ENCODE measurements around the gene USP10. TPM values are rescaled to one million over a fixed set of nuclear protein-coding genes. Genes with fewer than 3 reads are reported as not detected.
A peak's percentile ranks its signal among the peaks of the same experiment; 100 is the strongest.

Gene USP10
- total and polyA plus RNA-seq, 3 donors from 2014 or later, result 53.6 to 108 (median 101) TPM

DNA sequence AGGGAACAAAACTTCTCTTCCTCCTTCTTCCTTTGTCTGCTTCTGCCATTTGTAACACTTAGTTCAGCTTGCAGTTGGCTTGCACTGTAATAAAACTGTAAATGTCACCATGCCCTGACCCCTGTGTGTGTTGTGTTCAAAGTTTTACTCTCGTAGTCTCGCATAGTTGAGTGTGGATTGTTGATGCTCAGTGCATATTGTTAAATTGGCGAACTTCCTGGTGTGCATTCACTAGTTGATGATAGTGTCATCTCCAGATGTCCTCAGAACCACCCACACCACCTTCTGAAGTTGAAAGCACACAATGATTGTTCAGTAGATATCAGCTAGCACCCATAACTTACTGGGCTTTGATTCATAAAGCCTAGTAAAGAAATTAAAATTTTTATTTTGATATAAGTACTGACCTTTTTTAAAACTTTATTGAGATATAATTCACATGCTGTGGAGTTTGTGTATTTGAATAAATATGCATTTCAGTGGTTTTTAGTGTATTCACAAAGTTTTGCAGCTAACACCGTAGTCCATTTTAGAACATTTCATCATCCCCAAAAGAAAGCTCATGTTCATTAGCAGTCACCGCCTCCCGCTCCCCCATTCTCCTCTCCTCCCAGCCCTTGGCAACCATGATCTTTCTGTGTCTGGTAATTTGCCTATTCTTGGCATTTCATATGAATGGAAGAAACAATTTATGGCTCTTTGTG lies 25.0 kb downstream of the USP10 start:
- Histone ChIP-seq H3K4me3 (no peak overlapping the region), H3K4me1 (peaks cover 30% of the 10 kb centered on the region), H3K9me3 (no peaks in the 10 kb centered on the region), H3K36me3 (ENCODE audit: low read depth, missing control alignments) (no peaks in the 10 kb centered on the region), H3K27ac (no peak overlapping the region), H3K27me3 (no peaks in the 10 kb centered on the region)
- WGBS, 2 donors, result 70 to 78% methylated on average over 6 of the region's 6 CpGs
- DNase-seq, result no peak
- intact Hi-C loops (cut with DNase I; ENCODE audit: low total_unique reads), result loop anchor here (5.0 to 10.0 kb wide), 2 partner anchors 100 to 217 kb away; no protein-coding TSS in a partner anchor
- TF ChIP-seq, protein P1, sequence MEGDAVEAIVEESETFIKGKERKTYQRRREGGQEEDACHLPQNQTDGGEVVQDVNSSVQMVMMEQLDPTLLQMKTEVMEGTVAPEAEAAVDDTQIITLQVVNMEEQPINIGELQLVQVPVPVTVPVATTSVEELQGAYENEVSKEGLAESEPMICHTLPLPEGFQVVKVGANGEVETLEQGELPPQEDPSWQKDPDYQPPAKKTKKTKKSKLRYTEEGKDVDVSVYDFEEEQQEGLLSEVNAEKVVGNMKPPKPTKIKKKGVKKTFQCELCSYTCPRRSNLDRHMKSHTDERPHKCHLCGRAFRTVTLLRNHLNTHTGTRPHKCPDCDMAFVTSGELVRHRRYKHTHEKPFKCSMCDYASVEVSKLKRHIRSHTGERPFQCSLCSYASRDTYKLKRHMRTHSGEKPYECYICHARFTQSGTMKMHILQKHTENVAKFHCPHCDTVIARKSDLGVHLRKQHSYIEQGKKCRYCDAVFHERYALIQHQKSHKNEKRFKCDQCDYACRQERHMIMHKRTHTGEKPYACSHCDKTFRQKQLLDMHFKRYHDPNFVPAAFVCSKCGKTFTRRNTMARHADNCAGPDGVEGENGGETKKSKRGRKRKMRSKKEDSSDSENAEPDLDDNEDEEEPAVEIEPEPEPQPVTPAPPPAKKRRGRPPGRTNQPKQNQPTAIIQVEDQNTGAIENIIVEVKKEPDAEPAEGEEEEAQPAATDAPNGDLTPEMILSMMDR (IDR thresholded peaks at IDR 0.05), result no peak
- TF ChIP-seq POLR2A (IDR thresholded peaks at IDR 0.05), result no peak

DNA sequence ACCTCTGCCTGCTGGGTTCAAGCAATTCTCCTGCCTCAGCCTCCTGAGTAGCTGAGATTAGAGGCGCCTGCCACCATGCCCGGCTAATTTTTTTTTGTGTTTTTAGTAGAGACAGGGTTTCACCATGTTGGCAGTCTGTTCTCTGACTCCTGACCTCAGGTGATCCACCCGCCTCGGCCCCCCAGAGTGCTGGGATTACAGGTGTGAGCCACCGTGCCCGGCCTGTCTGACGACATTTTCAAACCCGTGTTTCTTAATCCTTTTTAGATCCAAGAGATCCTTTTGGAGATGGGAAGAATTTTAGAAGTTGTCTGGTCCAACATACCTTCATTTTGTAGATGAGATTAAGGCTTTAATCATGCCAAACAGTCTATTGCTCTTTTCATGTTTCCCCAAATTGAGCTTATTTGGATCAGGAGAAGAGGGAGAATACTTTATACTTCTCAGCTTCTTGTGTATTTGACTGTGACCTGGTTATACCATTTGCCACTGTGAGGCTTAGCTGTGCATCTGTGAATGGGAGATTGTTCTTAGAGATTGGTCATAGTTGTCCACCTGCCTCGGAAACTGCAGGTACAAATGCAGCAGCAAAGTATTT lies 25.8 kb downstream of the USP10 start:
- H3K4me3 ChIP-seq, result no peak overlapping the region
- H3K4me1 ChIP-seq, result peaks cover 32% of the 10 kb centered on the region
- no peaks in the 10 kb centered on the region for H3K27me3 ChIP-seq
- no peak for DNase-seq
- H3K36me3 ChIP-seq (ENCODE audit: low read depth, missing control alignments), result no peaks in the 10 kb centered on the region
- no peak for TF ChIP-seq POLR2A (IDR thresholded peaks at IDR 0.05)
- TF ChIP-seq, protein P1 (IDR thresholded peaks at IDR 0.05), result no peak
- H3K27ac ChIP-seq, result no peak overlapping the region
- intact Hi-C loops (cut with DNase I; ENCODE audit: low total_unique reads), result loop anchor here (5.0 to 10.0 kb wide), 2 partner anchors 101 to 218 kb away; no protein-coding TSS in a partner anchor
- 71 to 76% methylated on average over 9 of the region's 9 CpGs for WGBS, 2 donors
- no peaks in the 10 kb centered on the region for H3K9me3 ChIP-seq

DNA sequence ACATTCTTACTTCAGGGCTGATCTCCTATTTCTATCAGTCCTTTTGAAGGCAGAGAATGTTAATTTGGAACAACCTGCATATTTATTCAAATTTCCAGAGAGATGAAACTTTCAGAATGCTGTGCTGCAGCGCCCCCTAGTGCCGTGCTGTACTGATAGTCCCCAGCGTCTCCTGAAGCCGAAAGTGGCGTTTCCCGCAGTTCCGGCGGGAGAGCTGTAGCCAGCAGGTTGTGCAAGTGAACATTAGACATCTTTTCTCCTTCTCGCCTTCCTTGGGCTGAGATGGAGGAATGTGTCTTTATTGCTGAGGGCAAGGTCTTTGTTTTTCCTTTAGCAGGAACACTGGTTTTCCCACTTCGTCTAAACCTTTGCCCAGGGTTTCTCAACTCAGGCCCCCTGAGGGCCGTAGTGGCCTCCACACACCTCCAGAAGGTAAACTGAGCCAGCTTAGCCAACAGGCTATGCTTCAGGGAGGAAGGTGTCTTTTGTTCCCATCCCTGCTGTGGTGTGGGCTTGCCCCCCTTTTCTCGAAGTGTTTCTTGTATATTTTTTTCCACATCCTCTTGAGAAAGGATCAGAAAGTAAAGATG lies 26.4 kb downstream of the USP10 start:
- no peaks in the 10 kb centered on the region for H3K27me3 ChIP-seq
- TF ChIP-seq POLR2A (IDR thresholded peaks at IDR 0.05), result no peak
- TF ChIP-seq, protein P1 (IDR thresholded peaks at IDR 0.05), result peak; percentile 89 to 91 (median 91)
- WGBS, 2 donors, result 17 to 19% methylated on average over 12 of the region's 12 CpGs
- intact Hi-C loops (cut with DNase I; ENCODE audit: low total_unique reads), result loop anchor here (5.0 to 10.0 kb wide), 2 partner anchors 101 to 219 kb away; no protein-coding TSS in a partner anchor
- peak; percentile 95 for DNase-seq
- H3K4me1 ChIP-seq, result peaks cover 37% of the 10 kb centered on the region
- H3K9me3 ChIP-seq, result no peaks in the 10 kb centered on the region
- no peak overlapping the region for H3K4me3 ChIP-seq
- no peak overlapping the region for H3K27ac ChIP-seq
- no peaks in the 10 kb centered on the region for H3K36me3 ChIP-seq (ENCODE audit: low read depth, missing control alignments)

DNA sequence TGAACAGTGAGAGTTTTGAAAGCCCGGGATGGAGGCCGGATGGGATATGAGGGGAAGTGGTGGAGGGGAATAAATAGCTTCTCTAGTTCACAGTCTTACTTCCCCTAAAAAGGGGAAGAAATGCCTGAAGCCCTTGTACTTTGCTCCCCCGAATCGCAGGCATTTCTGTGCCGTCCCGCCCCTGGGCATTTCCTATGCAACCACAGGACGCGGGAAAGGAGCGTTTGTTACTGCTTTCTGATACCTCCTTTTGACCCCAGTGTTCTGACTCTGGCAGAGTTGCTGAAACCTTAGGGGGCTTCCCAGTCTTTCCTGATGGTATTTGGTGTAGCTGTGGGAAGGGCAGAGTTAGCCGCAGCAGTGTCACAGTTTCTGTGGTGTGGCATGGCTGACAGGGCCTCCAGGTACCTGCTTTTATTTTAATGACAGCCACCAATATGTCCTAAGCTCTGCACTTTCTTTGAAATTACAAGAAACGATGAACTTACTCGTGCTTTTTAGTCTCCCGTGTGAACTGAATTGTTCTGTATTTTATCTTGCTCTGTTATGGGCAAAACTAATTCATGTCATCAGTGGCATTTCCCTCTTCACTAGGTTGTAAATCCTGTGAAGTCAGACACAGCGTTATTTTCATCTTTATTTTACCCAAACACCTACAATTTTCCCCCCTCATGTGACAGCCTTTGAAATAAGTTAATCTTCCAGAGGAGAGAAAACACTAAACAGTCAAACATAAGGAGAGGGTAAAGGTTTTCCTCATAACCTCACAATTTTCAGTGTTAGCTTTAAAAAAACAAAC lies 27.1 kb downstream of the USP10 start:
- Histone ChIP-seq H3K4me3 (no peak overlapping the region), H3K4me1 (peaks cover 38% of the 10 kb centered on the region), H3K9me3 (no peaks in the 10 kb centered on the region), H3K27me3 (no peaks in the 10 kb centered on the region), H3K27ac (no peak overlapping the region), H3K36me3 (ENCODE audit: low read depth, missing control alignments) (no peaks in the 10 kb centered on the region)
- 64 to 73% methylated on average over 14 of the region's 14 CpGs for WGBS, 2 donors
- no peak for DNase-seq
- intact Hi-C loops (cut with DNase I; ENCODE audit: low total_unique reads), result loop anchor here (5.0 to 10.0 kb wide), 2 partner anchors 102 to 220 kb away; no protein-coding TSS in a partner anchor
- TF ChIP-seq POLR2A (IDR thresholded peaks at IDR 0.05), result no peak
- TF ChIP-seq, protein P1 (IDR thresholded peaks at IDR 0.05), result no peak
